SH-SY5Y (cell line): ENCODE results near the gene HOXB4.

Source experiments
- GATA2 ChIP-seq: IDR thresholded peaks from 2 replicates; pipeline ENCODE4 v1.6.1; 2011; ENCODE audit warnings: mild to moderate bottlenecking, low read depth, low read length
- GATA3 ChIP-seq: IDR thresholded peaks from 2 replicates; pipeline ENCODE4 v1.6.1; 2011; ENCODE audit warnings: low read depth, mild to moderate bottlenecking, low read length, moderate library complexity

- TF ChIP-seq GATA3 (no peak), GATA2 (no peak)
These were observed 22.6 kb downstream of the HOXB4 start for GRCh38 chr17:48555258-48556228.
